NCI-H2171 (cell line): Measurements from ENCODE around the gene OR2M3.
"Not testable (repeated sequence)": the region's sequence is repeated elsewhere in the genome, so short reads cannot be mapped to it uniquely, and the experiment has no call there.

Source experiments
- DNase-seq: peaks from one replicate; lab custom pipeline; 2025; lab: John Stamatoyannopoulos, UW

Gene OR2M3

GRCh38 chr1:248196965-248197364 is at the start of gene OR2M3:
TSS of gene OR2M3 (plus strand) at chr1:248197265. CDS start at chr1:248203068, 5,803 bp downstream.
- DNase-seq, result no peak

- no peak for DNase-seq
Measured at GRCh38 chr1:248152056-248152827, 44.8 kb upstream of the OR2M3 start.

- no peak for DNase-seq
Measured at GRCh38 chr1:248155927-248156326, 41.1 kb upstream of the OR2M3 start.

DNA sequence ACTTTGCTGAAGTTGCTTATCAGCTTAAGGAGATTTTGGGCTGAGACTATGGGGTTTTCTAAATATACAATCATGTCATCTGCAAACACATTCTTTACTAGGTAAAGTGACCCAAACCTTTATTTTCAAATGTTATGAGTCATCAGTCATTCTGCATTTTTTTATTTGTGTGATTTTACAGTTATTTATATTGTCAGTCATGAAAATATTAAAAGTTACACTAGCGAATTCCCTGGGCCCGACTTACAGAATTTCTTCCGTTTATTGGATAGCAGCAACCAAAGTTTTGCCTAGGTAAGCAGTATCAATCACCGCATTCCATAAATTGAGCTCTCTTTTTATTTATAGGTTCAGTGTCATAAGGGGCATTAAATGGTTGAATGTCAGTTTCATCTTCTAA is 38.3 kb upstream of the OR2M3 start:
- no peak for DNase-seq

GRCh38 chr1:248164031-248164430 is 33.0 kb upstream of the OR2M3 start:
- DNase-seq, result no peak

DNA sequence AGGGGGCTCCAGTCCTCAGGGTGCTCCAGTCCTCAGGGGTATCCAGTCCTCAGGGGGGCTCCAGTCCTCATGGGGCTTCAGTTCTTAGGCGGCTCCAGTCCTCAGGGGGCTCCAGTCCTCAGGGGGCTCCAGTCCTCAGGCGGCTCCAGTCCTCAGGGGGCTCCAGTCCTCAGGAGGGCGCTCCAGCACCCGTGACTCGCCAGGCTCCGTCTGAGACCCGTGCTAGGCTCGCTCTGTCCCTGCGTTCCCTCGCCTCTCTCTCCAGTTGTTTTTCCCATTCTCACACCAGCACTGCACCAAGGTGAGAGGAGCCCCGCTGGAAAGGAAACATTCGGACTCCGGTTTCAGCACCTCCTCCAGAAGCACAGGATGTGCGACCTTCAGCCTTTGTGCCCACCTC is 31.9 kb upstream of the OR2M3 start:
- DNase-seq, result no peak

- DNase-seq, result no peak
Measured at GRCh38 chr1:248174521-248174920, 22.5 kb upstream of the OR2M3 start, which contains the start of gene OR2M2. TSS of gene OR2M2 (plus strand) at chr1:248174821. CDS start at chr1:248179986, 5,165 bp downstream.

DNA sequence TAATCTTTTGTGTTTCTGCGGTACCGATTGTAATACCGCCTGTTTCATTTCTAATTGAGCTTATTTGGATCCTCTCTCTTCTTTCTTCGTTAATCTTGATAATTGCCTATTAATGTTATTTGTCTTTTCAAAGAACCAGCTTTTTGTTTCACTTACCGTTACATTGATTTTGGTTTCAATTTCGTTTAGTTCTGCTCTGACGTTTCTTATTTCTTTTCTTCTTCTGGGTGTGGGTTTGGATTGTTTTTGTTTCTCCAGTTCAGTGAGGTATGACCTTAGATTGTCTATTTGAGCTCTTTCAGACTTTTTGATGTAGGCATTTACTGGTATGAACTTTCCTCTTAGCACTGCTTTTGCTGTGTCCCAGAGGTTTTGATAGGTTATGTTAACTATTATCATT is 13.1 kb upstream of the OR2M3 start:
- DNase-seq, result no peak

DNA sequence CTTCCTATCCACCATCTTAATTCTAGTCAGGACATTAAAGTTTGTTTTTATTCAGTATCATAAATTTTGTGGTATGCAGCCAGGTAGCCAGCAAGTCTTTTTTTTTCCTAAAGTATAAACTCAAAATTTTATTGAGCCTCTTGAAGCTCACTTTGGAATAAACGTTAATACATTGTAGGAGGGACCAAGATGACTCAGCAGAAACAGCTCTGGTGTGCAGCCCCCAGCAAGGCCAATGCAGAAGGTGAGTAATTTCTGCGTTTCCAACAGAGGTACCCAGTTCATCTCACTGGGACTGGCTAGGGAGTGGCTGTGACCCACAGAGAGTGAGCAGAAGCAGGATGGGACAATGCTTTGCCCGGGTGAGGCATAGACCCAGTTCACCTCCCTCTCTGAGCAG is 9.7 kb upstream of the OR2M3 start:
- DNase-seq, result no peak

GRCh38 chr1:248189026-248189425 is 8.0 kb upstream of the OR2M3 start:
- DNase-seq, result no peak

DNA sequence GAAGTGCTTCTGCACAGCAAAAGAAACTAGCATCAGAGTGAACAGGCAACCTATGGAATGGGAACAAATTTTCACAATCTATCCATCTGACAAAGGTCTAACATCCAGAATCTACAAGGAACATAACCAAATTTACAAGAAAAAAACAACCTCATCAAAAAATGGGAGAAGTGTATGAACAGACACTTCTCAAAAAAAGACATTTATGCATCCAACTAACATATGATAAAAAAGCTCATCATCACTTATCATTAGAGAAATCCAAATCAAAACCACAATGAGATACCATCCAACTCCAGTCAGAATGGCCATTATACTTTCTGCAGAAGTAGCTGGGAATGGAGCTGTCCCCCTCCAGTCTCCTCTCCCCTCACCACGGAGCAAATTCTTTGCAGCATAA is 2.9 kb upstream of the OR2M3 start:
- no peak for DNase-seq

DNA sequence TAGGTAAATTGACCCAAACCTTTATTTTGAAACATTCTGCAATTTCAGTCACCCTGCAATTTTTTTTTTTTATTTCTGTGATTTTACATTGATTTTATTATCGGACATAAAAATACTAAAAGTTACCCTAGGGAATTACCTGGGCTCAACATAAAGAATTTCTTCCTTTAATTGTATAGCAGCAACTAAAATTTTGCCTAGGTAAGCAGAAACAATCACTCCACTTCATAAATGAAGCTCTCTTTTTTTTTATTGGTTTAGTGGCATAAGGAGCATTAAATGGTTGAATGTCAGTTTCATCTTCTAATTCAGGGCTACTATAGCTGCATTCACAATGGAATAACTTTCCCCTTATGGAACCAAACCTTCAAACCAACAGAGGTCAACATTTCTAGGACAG is 18.8 kb downstream of the OR2M3 start:
- DNase-seq, result no peak

- DNase-seq, result no peak
Measured at GRCh38 chr1:248225537-248225936, 28.5 kb downstream of the OR2M3 start.

DNA sequence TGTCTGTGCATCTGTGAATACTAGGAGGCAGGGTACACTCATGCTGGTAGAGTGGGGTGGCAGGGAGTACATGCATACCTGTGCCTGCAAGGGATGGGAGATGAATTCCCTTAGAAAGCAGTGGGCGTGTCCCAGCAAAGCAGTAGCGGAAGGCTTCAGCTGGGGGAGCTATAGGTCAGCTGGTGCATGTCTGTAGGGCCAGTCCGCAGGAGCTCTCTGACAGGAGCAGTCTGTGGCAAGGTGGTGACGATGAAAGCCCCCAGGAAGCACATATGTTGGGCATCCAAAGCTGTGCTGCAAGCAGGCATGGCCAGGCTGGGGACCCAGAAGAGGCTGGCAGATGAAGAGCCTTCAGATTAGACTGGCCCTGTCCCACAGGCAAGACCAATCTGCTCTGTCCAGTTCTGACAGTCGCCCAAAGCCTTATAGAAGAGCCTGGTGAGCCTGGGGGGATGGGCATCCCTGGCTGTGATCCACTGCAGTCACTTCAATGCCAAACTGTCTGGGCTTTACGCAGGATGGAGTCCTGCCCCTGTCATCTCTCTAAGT is 32.4 kb downstream of the OR2M3 start:
- DNase-seq, result no peak

DNA sequence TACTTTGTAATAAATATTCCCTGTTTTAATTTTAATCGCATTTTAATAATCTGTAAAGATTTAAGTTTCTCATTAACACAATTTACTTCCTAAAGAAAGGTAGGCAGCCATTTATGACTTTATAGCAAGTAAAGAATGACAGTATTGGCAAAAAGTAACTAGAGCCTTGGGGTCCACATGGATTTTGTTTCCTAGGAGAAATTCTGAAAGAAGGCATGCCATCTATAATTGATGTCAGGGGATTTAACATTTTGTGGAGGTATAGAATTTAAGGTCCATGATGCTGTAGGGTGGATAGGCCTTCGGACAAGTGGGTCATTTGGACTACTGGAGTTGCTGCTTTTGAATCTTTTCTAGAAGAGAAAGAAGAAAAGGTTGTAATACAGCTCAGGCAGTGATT is 34.1 kb downstream of the OR2M3 start, which contains the start of gene OR2M4:
Gene OR2M4, plus strand, starts transcription at position 301 of the 400 bp plus-strand sequence. CDS start 7,512 bp downstream, outside the sequence.
- DNase-seq, result no peak

GRCh38 chr1:248239478-248239877 is 42.4 kb downstream of the OR2M3 start:
- no peak for DNase-seq

DNA sequence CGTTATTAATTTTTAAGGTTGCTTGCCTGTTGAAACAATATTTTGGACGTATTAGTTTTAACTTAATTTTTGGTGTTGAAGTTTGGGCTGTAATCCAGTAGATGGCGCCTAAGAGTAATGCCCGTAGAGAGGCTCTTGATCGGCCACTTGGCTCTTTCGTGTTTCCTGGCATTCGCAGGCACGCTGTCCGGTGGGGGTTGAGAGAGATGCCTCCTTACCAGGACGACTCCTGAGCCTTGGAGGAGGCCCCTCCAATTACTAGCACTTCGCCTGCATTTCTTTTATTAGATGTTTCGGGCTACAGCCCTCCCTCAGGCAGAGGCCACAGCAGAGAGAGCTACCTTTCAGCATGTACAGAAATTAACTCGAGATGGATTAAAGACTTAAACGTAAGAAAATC is 46.1 kb downstream of the OR2M3 start:
- DNase-seq, result peak; percentile 12

DNA sequence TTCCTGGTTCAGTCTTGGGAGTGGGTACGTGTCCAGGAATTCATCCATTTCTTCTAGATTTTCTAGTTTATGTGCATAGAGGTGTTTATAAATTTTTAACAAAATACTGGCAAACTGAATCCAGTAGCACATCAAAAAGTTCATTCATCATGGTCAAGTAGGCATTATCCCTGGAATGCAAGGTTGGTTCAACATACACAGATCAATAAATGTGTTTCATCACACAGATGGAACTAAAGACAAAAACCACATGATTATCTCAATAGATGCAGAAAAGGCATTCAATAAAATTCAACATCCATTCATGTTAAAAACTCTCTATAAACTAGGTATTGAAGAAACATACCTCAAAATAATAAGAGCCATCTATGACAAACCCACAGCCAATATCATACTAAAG is 62.2 kb downstream of the OR2M3 start:
- not testable (repeated sequence) for DNase-seq
